ENCODE data around the gene EDARADD. TPM values are rescaled to one million over a fixed set of nuclear protein-coding genes. Genes with fewer than 3 reads are reported as not detected.

EDARADD gene
- total RNA-seq, 1 experiment from 2014 or later = 0.91 TPM

GRCh38 chr1:236353813-236354212 lies 40.3 kb upstream of the EDARADD start:
- TF ChIP-seq EZH2phosphoT487 (IDR thresholded peaks at IDR 0.05; ENCODE audit: borderline replicate concordance, low read length) = no peak
- TF ChIP-seq EZH2 (IDR thresholded peaks at IDR 0.05; ENCODE audit: low read length, unreplicated experiment) = no peak
- TF ChIP-seq CTCF (conservative IDR thresholded peaks at IDR 0.05; ENCODE audit: low read depth, low read length) = no peak
- POLR2A ChIA-PET (ENCODE audit: unreplicated experiment) = no interaction called here
- H3K27me3 ChIP-seq (ENCODE audit: low read length) = no peaks in the 10 kb centered on the region
- no peaks in the 10 kb centered on the region for H3K4me1 ChIP-seq (ENCODE audit: insufficient read depth, low read length)
- H4K20me1 ChIP-seq (ENCODE audit: low read length) = no peaks in the 10 kb centered on the region
- CTCF ChIA-PET = no interaction called here
- H3K36me3 ChIP-seq (ENCODE audit: low read depth, low read length) = no peaks in the 10 kb centered on the region
- no peak for DNase-seq
- no TSS peak for BruUV-seq (replicated peaks)
- no peaks in the 10 kb centered on the region for H3K9me2 ChIP-seq (replicated peaks; ENCODE audit: low read length)
- H2AFZ ChIP-seq (ENCODE audit: low read length) = no peak overlapping the region
- ATAC-seq = no peak
- H3K9me3 ChIP-seq (ENCODE audit: low read length) = no peaks in the 10 kb centered on the region
- H3K9ac ChIP-seq (ENCODE audit: low read length) = no peak overlapping the region
- intact Hi-C loops (cut with micrococcal nuclease) = no loop called here
- H3F3A ChIP-seq (ENCODE audit: low read length, unreplicated experiment) = no peaks in the 10 kb centered on the region
- no peaks in the 10 kb centered on the region for H3K79me2 ChIP-seq (ENCODE audit: low read length)
- no peak overlapping the region for H3K4me2 ChIP-seq (ENCODE audit: low read length)
- no peak overlapping the region for H3K27ac ChIP-seq (ENCODE audit: low read length)
- H3K4me3 ChIP-seq (ENCODE audit: low read length) = no peak overlapping the region

- TF ChIP-seq EZH2phosphoT487 (IDR thresholded peaks at IDR 0.05; ENCODE audit: borderline replicate concordance, low read length) = no peak
- no peak for TF ChIP-seq EZH2 (IDR thresholded peaks at IDR 0.05; ENCODE audit: low read length, unreplicated experiment)
- no peak for TF ChIP-seq CTCF (conservative IDR thresholded peaks at IDR 0.05; ENCODE audit: low read depth, low read length)
- Histone ChIP-seq H3K36me3 (ENCODE audit: low read depth, low read length) (no peaks in the 10 kb centered on the region), H3K27ac (ENCODE audit: low read length) (no peak overlapping the region), H3K9me3 (ENCODE audit: low read length) (no peaks in the 10 kb centered on the region), H3K4me3 (ENCODE audit: low read length) (no peak overlapping the region), H3F3A (ENCODE audit: low read length, unreplicated experiment) (no peaks in the 10 kb centered on the region), H3K9me2 (replicated peaks; ENCODE audit: low read length) (no peaks in the 10 kb centered on the region), H3K27me3 (ENCODE audit: low read length) (no peaks in the 10 kb centered on the region), H3K4me1 (ENCODE audit: insufficient read depth, low read length) (no peaks in the 10 kb centered on the region), H3K4me2 (ENCODE audit: low read length) (no peak overlapping the region), H4K20me1 (ENCODE audit: low read length) (no peaks in the 10 kb centered on the region), H2AFZ (ENCODE audit: low read length) (no peak overlapping the region), H3K79me2 (ENCODE audit: low read length) (no peaks in the 10 kb centered on the region), H3K9ac (ENCODE audit: low read length) (no peak overlapping the region)
- intact Hi-C loops (cut with micrococcal nuclease) = no loop called here
- ATAC-seq (no peak), DNase-seq (no peak)
- ChIA-PET CTCF (no interaction called here), POLR2A (ENCODE audit: unreplicated experiment) (no interaction called here)
- no TSS peak for BruUV-seq (replicated peaks)
These were observed 39.5 kb upstream of the EDARADD start for GRCh38 chr1:236354330-236355147.

GRCh38 chr1:236356141-236356540 lies 37.9 kb upstream of the EDARADD start:
- ChIA-PET POLR2A (ENCODE audit: unreplicated experiment) (no interaction called here), CTCF (no interaction called here)
- no TSS peak for BruUV-seq (replicated peaks)
- no peak for ATAC-seq
- Histone ChIP-seq H3K4me2 (ENCODE audit: low read length) (no peak overlapping the region), H3K27ac (ENCODE audit: low read length) (no peak overlapping the region), H3K36me3 (ENCODE audit: low read depth, low read length) (no peaks in the 10 kb centered on the region), H3F3A (ENCODE audit: low read length, unreplicated experiment) (no peaks in the 10 kb centered on the region), H3K27me3 (ENCODE audit: low read length) (no peaks in the 10 kb centered on the region), H3K9me3 (ENCODE audit: low read length) (no peaks in the 10 kb centered on the region), H3K9ac (ENCODE audit: low read length) (no peak overlapping the region), H4K20me1 (ENCODE audit: low read length) (no peaks in the 10 kb centered on the region), H3K9me2 (replicated peaks; ENCODE audit: low read length) (no peaks in the 10 kb centered on the region), H2AFZ (ENCODE audit: low read length) (no peak overlapping the region), H3K4me3 (ENCODE audit: low read length) (no peak overlapping the region), H3K79me2 (ENCODE audit: low read length) (no peaks in the 10 kb centered on the region), H3K4me1 (ENCODE audit: insufficient read depth, low read length) (no peaks in the 10 kb centered on the region)
- intact Hi-C loops (cut with micrococcal nuclease) = no loop called here
- no peak for TF ChIP-seq CTCF (conservative IDR thresholded peaks at IDR 0.05; ENCODE audit: low read depth, low read length)
- TF ChIP-seq EZH2phosphoT487 (IDR thresholded peaks at IDR 0.05; ENCODE audit: borderline replicate concordance, low read length) = no peak
- TF ChIP-seq EZH2 (IDR thresholded peaks at IDR 0.05; ENCODE audit: low read length, unreplicated experiment) = no peak
- DNase-seq = no peak

Measured in PC-3 (cell line).